ENCODE data around the gene POU6F2. TPM values are rescaled to one million over a fixed set of nuclear protein-coding genes. Genes with fewer than 3 reads are reported as not detected.
"Not testable (repeated sequence)": the region's sequence is repeated elsewhere in the genome, so short reads cannot be mapped to it uniquely, and the experiment has no call there.

Gene POU6F2
- total and polyA plus RNA-seq, 8 donors: 0.37 TPM; not detected in 7

GRCh38 chr7:39367943-39368342, 390.2 kb downstream of the POU6F2 start:
- no peak for TF ChIP-seq EP300 (IDR thresholded peaks at IDR 0.05)
- TF ChIP-seq POLR2A (IDR thresholded peaks at IDR 0.05): no peak
- 82 to 97% (median 87%) methylated on average over 2 of the region's 2 CpGs for WGBS, 5 donors
- H3K4me1 ChIP-seq: no peaks in the 10 kb centered on the region

DNA sequence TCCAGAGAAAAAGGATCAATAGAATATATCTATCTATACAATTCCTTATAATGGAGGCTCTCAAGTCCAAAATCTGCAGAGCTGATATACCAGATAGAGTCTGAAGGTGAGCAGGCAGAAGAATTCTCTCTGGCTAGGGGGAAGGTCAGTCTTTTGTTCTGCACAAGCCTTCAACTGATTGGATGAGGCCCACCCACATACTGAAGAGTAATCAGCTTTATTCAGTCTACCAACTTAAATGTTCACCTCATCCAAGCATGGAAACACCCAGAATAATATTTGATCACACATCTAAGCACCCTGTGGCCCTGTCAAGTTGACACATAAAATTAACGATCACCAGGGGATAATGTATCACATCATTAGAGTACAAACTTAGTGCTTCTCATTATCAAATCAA, 394.7 kb downstream of the POU6F2 start:
- no peak for TF ChIP-seq EP300 (IDR thresholded peaks at IDR 0.05)
- TF ChIP-seq, protein P1, sequence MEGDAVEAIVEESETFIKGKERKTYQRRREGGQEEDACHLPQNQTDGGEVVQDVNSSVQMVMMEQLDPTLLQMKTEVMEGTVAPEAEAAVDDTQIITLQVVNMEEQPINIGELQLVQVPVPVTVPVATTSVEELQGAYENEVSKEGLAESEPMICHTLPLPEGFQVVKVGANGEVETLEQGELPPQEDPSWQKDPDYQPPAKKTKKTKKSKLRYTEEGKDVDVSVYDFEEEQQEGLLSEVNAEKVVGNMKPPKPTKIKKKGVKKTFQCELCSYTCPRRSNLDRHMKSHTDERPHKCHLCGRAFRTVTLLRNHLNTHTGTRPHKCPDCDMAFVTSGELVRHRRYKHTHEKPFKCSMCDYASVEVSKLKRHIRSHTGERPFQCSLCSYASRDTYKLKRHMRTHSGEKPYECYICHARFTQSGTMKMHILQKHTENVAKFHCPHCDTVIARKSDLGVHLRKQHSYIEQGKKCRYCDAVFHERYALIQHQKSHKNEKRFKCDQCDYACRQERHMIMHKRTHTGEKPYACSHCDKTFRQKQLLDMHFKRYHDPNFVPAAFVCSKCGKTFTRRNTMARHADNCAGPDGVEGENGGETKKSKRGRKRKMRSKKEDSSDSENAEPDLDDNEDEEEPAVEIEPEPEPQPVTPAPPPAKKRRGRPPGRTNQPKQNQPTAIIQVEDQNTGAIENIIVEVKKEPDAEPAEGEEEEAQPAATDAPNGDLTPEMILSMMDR (IDR thresholded peaks at IDR 0.05): no peak
- TF ChIP-seq POLR2AphosphoS5 (IDR thresholded peaks at IDR 0.05): no peak
- TF ChIP-seq POLR2A (IDR thresholded peaks at IDR 0.05): no peak
- no peaks in the 10 kb centered on the region for H3K36me3 ChIP-seq
- H3K4me3 ChIP-seq: no peak overlapping the region
- no peak overlapping the region for H3K27ac ChIP-seq
- no peaks in the 10 kb centered on the region for H3K27me3 ChIP-seq
- DNase-seq: no peak
- no peaks in the 10 kb centered on the region for H3K9me3 ChIP-seq
- H3K4me1 ChIP-seq: no peaks in the 10 kb centered on the region
- WGBS, 5 donors: 88 to 100% (median 95%) methylated on average over 1 of the region's 1 CpG
- intact Hi-C loops (cut with DNase I; ENCODE audit: low total_unique reads): no loop called here

More at GRCh38 chr7:39367943-39368342, 390.2 kb downstream of the POU6F2 start:
- Histone ChIP-seq H3K27ac (no peak overlapping the region), H3K9me3 (no peaks in the 10 kb centered on the region), H3K4me3 (no peak overlapping the region), H3K27me3 (no peaks in the 10 kb centered on the region), H3K36me3 (no peaks in the 10 kb centered on the region)
- DNase-seq: no peak
- intact Hi-C loops (cut with DNase I; ENCODE audit: low total_unique reads): no loop called here

DNA sequence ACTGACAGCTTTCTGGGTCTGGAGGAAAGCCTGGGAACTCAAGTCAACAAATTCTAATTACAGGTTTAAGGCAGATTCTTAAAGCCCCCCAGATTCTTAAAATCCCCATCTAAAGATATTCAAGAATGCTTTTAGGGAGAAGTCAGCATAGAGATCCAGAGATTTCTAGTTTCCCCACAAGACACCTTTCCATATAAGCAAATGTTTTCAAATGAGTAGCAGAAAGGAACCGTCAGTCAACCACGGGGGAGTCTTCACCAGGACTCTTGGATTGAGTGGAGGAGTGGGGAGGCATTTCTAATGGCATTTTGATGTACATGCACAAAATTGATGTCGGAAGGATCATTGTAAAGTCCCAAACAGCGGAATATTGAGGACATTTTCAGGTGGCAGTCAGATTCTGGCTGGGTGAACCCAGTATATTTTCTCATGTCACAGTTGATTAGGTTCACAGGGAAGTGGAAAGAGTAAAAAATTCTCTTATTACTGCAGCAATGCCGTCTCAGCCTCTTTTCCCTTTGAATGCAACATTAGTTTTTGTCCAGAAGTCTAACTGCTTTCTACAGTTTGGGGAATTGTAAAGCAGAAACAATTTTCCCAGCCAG, 396.8 kb downstream of the POU6F2 start:
- no peak for DNase-seq
- no peaks in the 10 kb centered on the region for H3K36me3 ChIP-seq
- intact Hi-C loops (cut with DNase I; ENCODE audit: low total_unique reads): no loop called here
- no peaks in the 10 kb centered on the region for H3K4me1 ChIP-seq
- H3K27ac ChIP-seq: no peak overlapping the region
- no peaks in the 10 kb centered on the region for H3K27me3 ChIP-seq
- WGBS, 5 donors: 80 to 85% (median 85%) methylated on average over 5 of the region's 5 CpGs
- H3K9me3 ChIP-seq: no peaks in the 10 kb centered on the region
- no peak overlapping the region for H3K4me3 ChIP-seq
- TF ChIP-seq EP300 (IDR thresholded peaks at IDR 0.05) (no peak), POLR2AphosphoS5 (IDR thresholded peaks at IDR 0.05) (no peak), POLR2A (IDR thresholded peaks at IDR 0.05) (no peak)
- TF ChIP-seq, protein P1 (IDR thresholded peaks at IDR 0.05): no peak

GRCh38 chr7:39375047-39375873, 397.6 kb downstream of the POU6F2 start:
- H3K36me3 ChIP-seq: no peaks in the 10 kb centered on the region
- WGBS, 5 donors: 66 to 70% (median 67%) methylated on average over 9 of the region's 9 CpGs
- H3K27ac ChIP-seq: no peak overlapping the region
- intact Hi-C loops (cut with DNase I; ENCODE audit: low total_unique reads): no loop called here
- no peaks in the 10 kb centered on the region for H3K4me1 ChIP-seq
- no peak overlapping the region for H3K4me3 ChIP-seq
- H3K9me3 ChIP-seq: no peaks in the 10 kb centered on the region
- no peaks in the 10 kb centered on the region for H3K27me3 ChIP-seq
- no peak for DNase-seq
- TF ChIP-seq, protein P1 (IDR thresholded peaks at IDR 0.05): no peak
- TF ChIP-seq POLR2A (IDR thresholded peaks at IDR 0.05) (no peak), EP300 (IDR thresholded peaks at IDR 0.05) (no peak), POLR2AphosphoS5 (IDR thresholded peaks at IDR 0.05) (no peak)

GRCh38 chr7:39375874-39376190, 398.1 kb downstream of the POU6F2 start:
- TF ChIP-seq, protein P1 (IDR thresholded peaks at IDR 0.05): no peak
- TF ChIP-seq POLR2A (IDR thresholded peaks at IDR 0.05) (no peak), EP300 (IDR thresholded peaks at IDR 0.05) (no peak), POLR2AphosphoS5 (IDR thresholded peaks at IDR 0.05) (no peak)
- H3K4me1 ChIP-seq: no peaks in the 10 kb centered on the region
- H3K9me3 ChIP-seq: no peaks in the 10 kb centered on the region
- H3K4me3 ChIP-seq: no peak overlapping the region
- intact Hi-C loops (cut with DNase I; ENCODE audit: low total_unique reads): no loop called here
- no peaks in the 10 kb centered on the region for H3K27me3 ChIP-seq
- H3K27ac ChIP-seq: no peak overlapping the region
- DNase-seq: no peak
- no peaks in the 10 kb centered on the region for H3K36me3 ChIP-seq

DNA sequence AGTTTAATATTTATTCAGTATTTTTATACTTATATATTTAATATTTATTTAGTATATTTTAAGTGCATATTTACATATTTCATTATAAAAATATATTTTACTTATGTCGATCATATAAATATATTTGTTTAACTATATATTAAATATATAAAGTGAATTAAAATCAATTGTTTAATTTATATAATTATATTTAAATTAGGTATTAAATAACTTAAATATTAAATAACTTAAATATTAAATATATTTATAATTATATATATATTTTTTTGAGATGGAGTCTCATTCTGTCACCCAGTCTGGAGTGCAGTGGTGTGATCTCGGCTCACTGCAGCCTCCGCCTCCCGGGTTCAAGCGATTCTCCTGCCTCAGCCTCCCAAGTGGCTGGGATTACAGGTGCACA, 399.2 kb downstream of the POU6F2 start:
- DNase-seq; H3K27ac ChIP-seq; H3K27me3 ChIP-seq; H3K4me3 ChIP-seq; H3K36me3 ChIP-seq; H3K4me1 ChIP-seq; intact Hi-C loops (cut with DNase I; ENCODE audit: low total_unique reads); H3K9me3 ChIP-seq: not testable (repeated sequence)
- 88 to 97% (median 91%) methylated on average over 5 of the region's 5 CpGs for WGBS, 5 donors
